Liver (tissue), 9 donors: Measurements from ENCODE around the gene OGFR. TPM values are rescaled to one million over a fixed set of nuclear protein-coding genes. Genes with fewer than 3 reads are reported as not detected.
A peak's percentile ranks its signal among the peaks of the same experiment; 100 is the strongest.

ENCODE experiments used
- DNase-seq: peaks from one replicate; pipeline ENCODE4 v3.0.0-alpha.2; 2017; ENCODE audit warnings: low spot score
- H3K27ac ChIP-seq, 2 donors: one replicate each; pipeline ENCODE4 v1.7.0; 2013; ENCODE audit warnings: inconsistent platforms in 2 of 2, low read length in 2 of 2, control low read depth in 1 of 2, low read depth in 1 of 2, mild to moderate bottlenecking in 1 of 2
- H3K27me3 ChIP-seq, 4 donors: one replicate each; pipeline versions ENCODE4 v1.6.1 to v1.7.0; 2013; ENCODE audit warnings: low read length in 3 of 4, inconsistent platforms in 1 of 4, mild to moderate bottlenecking in 1 of 4, moderate library complexity in 1 of 4; ENCODE audit not compliant: control insufficient read depth in 4 of 4, insufficient read depth in 4 of 4
- H3K36me3 ChIP-seq, 4 donors: one replicate each; pipeline versions ENCODE4 v1.6.1 to v1.7.0; 2013; ENCODE audit warnings: low read length in 3 of 4, mild to moderate bottlenecking in 3 of 4, low read depth in 1 of 4, moderate library complexity in 1 of 4; ENCODE audit not compliant: control insufficient read depth in 4 of 4, insufficient read depth in 3 of 4
- H3K4me1 ChIP-seq, 4 donors: one replicate each; pipeline versions ENCODE4 v1.6.1 to v1.7.0; 2013; ENCODE audit warnings: low read length in 3 of 4, mild to moderate bottlenecking in 3 of 4, moderate library complexity in 1 of 4; ENCODE audit not compliant: control insufficient read depth in 4 of 4, insufficient read depth in 4 of 4
- H3K4me3 ChIP-seq, 3 donors: one replicate each; pipeline versions ENCODE4 v1.6.1 to v1.7.0; 2013; ENCODE audit warnings: low read length in 3 of 3, control low read depth in 1 of 3, low read depth in 1 of 3, mild to moderate bottlenecking in 1 of 3
- H3K9ac ChIP-seq, 2 donors: one replicate each; pipeline ENCODE4 v1.7.0; 2013; ENCODE audit warnings: low read length in 2 of 2, mild to moderate bottlenecking in 2 of 2, moderate library complexity in 2 of 2, control low read depth in 1 of 2, low read depth in 1 of 2
- H3K9me3 ChIP-seq, 4 donors: one replicate each; pipeline versions ENCODE4 v1.6.1 to v1.7.0; 2013; ENCODE audit warnings: low read length in 3 of 4; ENCODE audit not compliant: control insufficient read depth in 4 of 4
- EGR1 ChIP-seq, 2 donors: IDR thresholded peaks; 2 replicates each; pipeline ENCODE4 v1.6.1; 2016 to 2018; ENCODE audit warnings: antibody characterized with exemption in 2 of 2, low read depth in 2 of 2
- FOXA1 ChIP-seq: IDR thresholded peaks from 2 replicates; pipeline ENCODE4 v1.6.1; 2016; ENCODE audit warnings: antibody characterized with exemption
- FOXA2 ChIP-seq: IDR thresholded peaks from 2 replicates; pipeline ENCODE4 v1.6.1; 2016; ENCODE audit warnings: antibody characterized with exemption
- GABPA ChIP-seq, 2 donors: IDR thresholded peaks in 1 of 2; conservative IDR thresholded peaks in 1 of 2; 2 replicates each; pipeline ENCODE4 v1.6.1; 2016; ENCODE audit warnings: antibody characterized with exemption in 2 of 2, mild to moderate bottlenecking in 1 of 2, moderate library complexity in 1 of 2
- HNF4A ChIP-seq, 2 donors: conservative IDR thresholded peaks; 2 replicates each; pipeline ENCODE4 v1.6.1; 2016; ENCODE audit warnings: antibody characterized with exemption in 2 of 2, mild to moderate bottlenecking in 2 of 2
- HNF4G ChIP-seq: IDR thresholded peaks from 2 replicates; pipeline ENCODE4 v1.6.1; 2016; ENCODE audit warnings: antibody characterized with exemption
- MAX ChIP-seq: IDR thresholded peaks from 2 replicates; pipeline ENCODE4 v1.6.1; 2016; ENCODE audit warnings: antibody characterized with exemption
- NR2F2 ChIP-seq: IDR thresholded peaks from 2 replicates; pipeline ENCODE4 v1.6.1; 2016; ENCODE audit warnings: antibody characterized with exemption
- RXRA ChIP-seq, 2 donors: IDR thresholded peaks; 2 replicates each; pipeline ENCODE4 v1.6.1; 2017 to 2018; ENCODE audit warnings: antibody characterized with exemption in 2 of 2, mild to moderate bottlenecking in 1 of 2
- SP1 ChIP-seq: IDR thresholded peaks from 2 replicates; pipeline ENCODE4 v1.6.1; 2018; ENCODE audit warnings: antibody characterized with exemption, mild to moderate bottlenecking
- TAF1 ChIP-seq: conservative IDR thresholded peaks from 2 replicates; pipeline ENCODE4 v1.6.1; 2016; ENCODE audit warnings: antibody characterized with exemption, mild to moderate bottlenecking
- YY1 ChIP-seq: IDR thresholded peaks from 2 replicates; pipeline ENCODE4 v1.6.1; 2016; ENCODE audit warnings: antibody characterized with exemption, mild to moderate bottlenecking
- WGBS: extraction: QIAGEN DNeasy Blood & Tissue Kit; methylation state at CpG from one replicate; pipeline ENCODE4 v1.1.7; 2013; 5-methylcytosine and 5-hydroxymethylcytosine counted together
- polyA plus RNA-seq, 2 donors: library from polyadenylated mRNA; stranded (reverse) in 1 of 2; unstranded in 1 of 2; fragments of 200-250 nt in 1 of 2; fragments of >200 nt in 1 of 2; fragmentation: Nextera tagmentation in 1 of 2; extraction: Ambion mirVana in 1 of 2; gene quantifications; one replicate each; pipeline versions ENCODE4 v1.2.1 to v1.2.3, GENCODE V29; 2013 to 2015
- total RNA-seq, 2 donors: library from RNA; depleted of rRNA; stranded (reverse); fragments of >200 nt; gene quantifications; one replicate each; pipeline ENCODE4 v1.2.3, GENCODE V29; 2014
- TF ChIP-seq, protein P1 (sequence below): fragments of 150-350 bp; IDR thresholded peaks from 2 replicates; pipeline ENCODE4 v1.5.1; 2017; ENCODE audit warnings: improper control_type of control experiment, low read depth, low read length; ENCODE audit not compliant: missing input control
- TF ChIP-seq, protein P2 (sequence below): IDR thresholded peaks from 2 replicates; pipeline ENCODE4 v1.6.1; 2016; ENCODE audit warnings: antibody characterized with exemption
- TF ChIP-seq, protein P3 (sequence below): IDR thresholded peaks from 2 replicates; pipeline ENCODE4 v1.6.1; 2016; ENCODE audit warnings: antibody characterized with exemption
- donor health status: healthy.
- donor health status: healthy.
- donor health status: healthy.
- donor health status: healthy.
- donor health status: healthy.

The OGFR gene
- total and polyA plus RNA-seq, 4 donors, result 5.9 to 59.4 (median 29.4) TPM

DNA sequence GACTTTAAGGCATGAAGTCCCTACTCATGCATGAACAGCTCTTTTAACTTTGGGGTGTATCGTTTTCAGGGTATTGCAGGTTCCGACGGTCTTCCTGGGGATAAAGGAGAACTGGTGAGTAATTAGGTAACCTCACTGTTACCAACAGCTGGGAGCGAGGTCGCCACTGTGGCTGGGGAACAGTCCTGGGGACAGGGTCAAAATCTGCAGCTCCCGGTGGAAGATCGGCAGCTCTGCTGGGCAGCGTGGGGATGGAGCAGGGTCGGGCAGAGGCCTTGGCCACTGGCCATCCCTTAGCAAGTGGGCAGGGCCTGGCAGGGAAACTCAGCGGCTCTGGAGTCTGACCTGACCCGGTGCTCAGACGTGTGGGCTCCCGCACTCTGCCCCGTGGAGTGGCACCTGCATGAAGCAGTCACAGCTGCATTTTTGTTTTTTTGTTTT, 28.3 kb downstream of the OGFR start:
- WGBS, result 18% methylated on average over 14 of the region's 14 CpGs
- DNase-seq, result no peak
- peak overlapping the region in 1 of 3 donors; percentile 12 for H3K4me3 ChIP-seq
- H3K36me3 ChIP-seq, result no peaks in the 10 kb centered on the region
- peak overlapping the region in 1 of 2 donors; percentile 59 for H3K9ac ChIP-seq
- TF ChIP-seq FOXA2 (no peak), EGR1 (IDR thresholded peaks at IDR 0.05; ENCODE audit: low read depth in 2 of 2) (no peak), NR2F2 (no peak), GABPA (IDR thresholded peaks at IDR 0.05 in 1 of 2, conservative IDR thresholded peaks at IDR 0.05 in 1 of 2) (no peak), SP1 (peak; percentile 77), HNF4G (no peak), YY1 (peak; percentile 22), RXRA (IDR thresholded peaks at IDR 0.05) (peak; percentile 70 to 74), MAX (no peak), FOXA1 (no peak), HNF4A (conservative IDR thresholded peaks at IDR 0.05) (peak; percentile 79 to 85), TAF1 (peak; percentile 29)
- TF ChIP-seq, protein P1, sequence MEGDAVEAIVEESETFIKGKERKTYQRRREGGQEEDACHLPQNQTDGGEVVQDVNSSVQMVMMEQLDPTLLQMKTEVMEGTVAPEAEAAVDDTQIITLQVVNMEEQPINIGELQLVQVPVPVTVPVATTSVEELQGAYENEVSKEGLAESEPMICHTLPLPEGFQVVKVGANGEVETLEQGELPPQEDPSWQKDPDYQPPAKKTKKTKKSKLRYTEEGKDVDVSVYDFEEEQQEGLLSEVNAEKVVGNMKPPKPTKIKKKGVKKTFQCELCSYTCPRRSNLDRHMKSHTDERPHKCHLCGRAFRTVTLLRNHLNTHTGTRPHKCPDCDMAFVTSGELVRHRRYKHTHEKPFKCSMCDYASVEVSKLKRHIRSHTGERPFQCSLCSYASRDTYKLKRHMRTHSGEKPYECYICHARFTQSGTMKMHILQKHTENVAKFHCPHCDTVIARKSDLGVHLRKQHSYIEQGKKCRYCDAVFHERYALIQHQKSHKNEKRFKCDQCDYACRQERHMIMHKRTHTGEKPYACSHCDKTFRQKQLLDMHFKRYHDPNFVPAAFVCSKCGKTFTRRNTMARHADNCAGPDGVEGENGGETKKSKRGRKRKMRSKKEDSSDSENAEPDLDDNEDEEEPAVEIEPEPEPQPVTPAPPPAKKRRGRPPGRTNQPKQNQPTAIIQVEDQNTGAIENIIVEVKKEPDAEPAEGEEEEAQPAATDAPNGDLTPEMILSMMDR, result no peak
- TF ChIP-seq, protein P2, sequence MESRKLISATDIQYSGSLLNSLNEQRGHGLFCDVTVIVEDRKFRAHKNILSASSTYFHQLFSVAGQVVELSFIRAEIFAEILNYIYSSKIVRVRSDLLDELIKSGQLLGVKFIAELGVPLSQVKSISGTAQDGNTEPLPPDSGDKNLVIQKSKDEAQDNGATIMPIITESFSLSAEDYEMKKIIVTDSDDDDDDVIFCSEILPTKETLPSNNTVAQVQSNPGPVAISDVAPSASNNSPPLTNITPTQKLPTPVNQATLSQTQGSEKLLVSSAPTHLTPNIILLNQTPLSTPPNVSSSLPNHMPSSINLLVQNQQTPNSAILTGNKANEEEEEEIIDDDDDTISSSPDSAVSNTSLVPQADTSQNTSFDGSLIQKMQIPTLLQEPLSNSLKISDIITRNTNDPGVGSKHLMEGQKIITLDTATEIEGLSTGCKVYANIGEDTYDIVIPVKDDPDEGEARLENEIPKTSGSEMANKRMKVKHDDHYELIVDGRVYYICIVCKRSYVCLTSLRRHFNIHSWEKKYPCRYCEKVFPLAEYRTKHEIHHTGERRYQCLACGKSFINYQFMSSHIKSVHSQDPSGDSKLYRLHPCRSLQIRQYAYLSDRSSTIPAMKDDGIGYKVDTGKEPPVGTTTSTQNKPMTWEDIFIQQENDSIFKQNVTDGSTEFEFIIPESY, result no peak
- TF ChIP-seq, protein P3, sequence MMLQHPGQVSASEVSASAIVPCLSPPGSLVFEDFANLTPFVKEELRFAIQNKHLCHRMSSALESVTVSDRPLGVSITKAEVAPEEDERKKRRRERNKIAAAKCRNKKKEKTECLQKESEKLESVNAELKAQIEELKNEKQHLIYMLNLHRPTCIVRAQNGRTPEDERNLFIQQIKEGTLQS, result no peak
- peaks cover 11 to 36% (median 23%) of the 10 kb centered on the region in 4 donors for H3K4me1 ChIP-seq
- H3K9me3 ChIP-seq, result no peaks in the 10 kb centered on the region
- no peaks in the 10 kb centered on the region for H3K27me3 ChIP-seq
- peak overlapping the region; percentile 78 to 94 for H3K27ac ChIP-seq

GRCh38 chr20:62834967-62835730, 30.5 kb downstream of the OGFR start:
- H3K4me3 ChIP-seq, result no peak overlapping the region
- no peaks in the 10 kb centered on the region for H3K27me3 ChIP-seq
- H3K4me1 ChIP-seq, result peaks cover 13 to 43% (median 28%) of the 10 kb centered on the region in 4 donors
- H3K36me3 ChIP-seq, result no peaks in the 10 kb centered on the region
- TF ChIP-seq GABPA (IDR thresholded peaks at IDR 0.05 in 1 of 2, conservative IDR thresholded peaks at IDR 0.05 in 1 of 2), result no peak
- TF ChIP-seq, protein P2, result no peak
- TF ChIP-seq FOXA1, result no peak
- TF ChIP-seq, protein P1, result no peak
- no peak for TF ChIP-seq MAX
- no peak overlapping the region for H3K27ac ChIP-seq
- DNase-seq, result no peak
- WGBS, result 94% methylated on average over 24 of the region's 24 CpGs
- H3K9me3 ChIP-seq, result no peaks in the 10 kb centered on the region
- H3K9ac ChIP-seq, result no peak overlapping the region
